Endothelial cell of umbilical vein (primary cell): Measurements from ENCODE around the gene SLC4A5. TPM values are rescaled to one million over a fixed set of nuclear protein-coding genes. Genes with fewer than 3 reads are reported as not detected.

Experiments
- BruUV-seq: library from RNA; stranded (reverse); fragments of 400-500 nt; replicated peaks from 2 replicates; lab custom pipeline; 2021; lab: Mats Ljungman, UMichigan
- CTCF ChIA-PET: fragments of 300-600, 350-600 bp; sonication (Branson Sonifier 250); formaldehyde crosslinking; loops from one replicate; lab custom pipeline; 2021; ENCODE audit warnings: antibody characterized with exemption, inconsistent platforms; lab: Charles Lee
- POLR2A ChIA-PET: fragments of 300-600, 350-600 bp; sonication (Branson Sonifier 250); formaldehyde crosslinking; loops from one replicate; lab custom pipeline; 2021; ENCODE audit warnings: antibody characterized with exemption, inconsistent platforms; lab: Charles Lee
- DNase-seq: peaks from one replicate; pipeline ENCODE4 v3.0.0-alpha.2; 2011; ENCODE audit warnings: low read depth, low spot score
- FAIRE-seq: peaks from 2 replicates; lab custom pipeline; 2011; peaks lifted over from hg19 to GRCh38; lab: Jason Lieb, UNC
- H2AFZ ChIP-seq: 2 replicates; pipeline ENCODE4 v1.6.0; 2012; ENCODE audit warnings: low read depth, low read length, control low read depth, inconsistent platforms
- H3K27ac ChIP-seq: 2 replicates; pipeline ENCODE4 v1.5.1; 2011; ENCODE audit warnings: low read depth, mild to moderate bottlenecking, control low read depth, low read length, moderate library complexity; ENCODE audit not compliant: insufficient read depth
- H3K27me3 ChIP-seq, 2 experiments: 2 replicates each; pipeline versions ENCODE4 v1.6.0 to v1.6.1; 2011; ENCODE audit warnings: low read length in 2 of 2, mixed read lengths in 1 of 2; ENCODE audit not compliant: control insufficient read depth in 2 of 2, insufficient read depth in 2 of 2
- H3K36me3 ChIP-seq, 2 experiments: 2 replicates in 1 of 2; 3 replicates in 1 of 2; pipeline ENCODE4 v1.5.1; 2011; ENCODE audit warnings: low read length in 2 of 2, mild to moderate bottlenecking in 1 of 2, moderate library complexity in 1 of 2; ENCODE audit not compliant: control insufficient read depth in 2 of 2, insufficient read depth in 2 of 2; ENCODE audit errors: extremely low read depth in 1 of 2
- H3K4me1 ChIP-seq: 3 replicates; pipeline ENCODE4 v1.5.1; 2011; ENCODE audit warnings: mild to moderate bottlenecking, low read length; ENCODE audit not compliant: control insufficient read depth, insufficient read depth; ENCODE audit errors: extremely low read depth
- H3K4me2 ChIP-seq: 2 replicates; pipeline ENCODE4 v1.6.1; 2011; ENCODE audit warnings: low read length, control low read depth, mixed read lengths; ENCODE audit not compliant: insufficient read depth
- H3K4me3 ChIP-seq, 3 experiments: fragments of 200-600 bp in 1 of 3; sonication (generic), shearing (Covaris generic) in 1 of 3; replicated peaks in 1 of 3; 2 replicates each; pipeline ENCODE4 v1.5.1; 2011 to 2016; ENCODE audit warnings: control low read depth in 3 of 3, low read length in 3 of 3, mild to moderate bottlenecking in 2 of 3, inconsistent platforms in 1 of 3, low read depth in 1 of 3, moderate library complexity in 1 of 3; ENCODE audit not compliant: insufficient read depth in 1 of 3
- H3K79me2 ChIP-seq: 2 replicates; pipeline ENCODE4 v1.6.0; 2012; ENCODE audit warnings: low read length, inconsistent platforms; ENCODE audit not compliant: control insufficient read depth, insufficient read depth
- H3K9ac ChIP-seq: replicated peaks from 2 replicates; pipeline ENCODE3; 2011; ENCODE audit warnings: low read length, control low read depth; ENCODE audit not compliant: insufficient read depth; ENCODE audit errors: extremely low read depth
- H3K9me1 ChIP-seq: replicated peaks from 3 replicates; pipeline ENCODE4 v1.6.0; 2011; ENCODE audit warnings: mild to moderate bottlenecking, low read length; ENCODE audit not compliant: control insufficient read depth, insufficient read depth; ENCODE audit errors: extremely low read depth
- H3K9me3 ChIP-seq: replicated peaks from 2 replicates; pipeline ENCODE4 v1.5.1; 2012; ENCODE audit warnings: low read length, inconsistent platforms; ENCODE audit not compliant: control insufficient read depth, insufficient read depth
- H4K20me1 ChIP-seq: replicated peaks from 2 replicates; pipeline ENCODE3; 2011; ENCODE audit warnings: mild to moderate bottlenecking, low read length; ENCODE audit not compliant: control insufficient read depth, insufficient read depth; ENCODE audit errors: extremely low read depth
- EZH2 ChIP-seq: IDR thresholded peaks from 2 replicates; pipeline ENCODE4 v1.6.1; 2012; ENCODE audit warnings: borderline replicate concordance, low read depth, mild to moderate bottlenecking, moderate library complexity, low read length, inconsistent platforms; ENCODE audit not compliant: severe bottlenecking
- FOS ChIP-seq: IDR thresholded peaks from 2 replicates; pipeline ENCODE4 v1.6.1; 2011; ENCODE audit warnings: mild to moderate bottlenecking, low read length, moderate library complexity, borderline replicate concordance; ENCODE audit not compliant: insufficient read depth
- GATA2 ChIP-seq: IDR thresholded peaks from 2 replicates; pipeline ENCODE4 v1.7.0; 2011; ENCODE audit warnings: low read depth, mild to moderate bottlenecking, moderate library complexity, mixed read lengths, low read length; ENCODE audit not compliant: insufficient read length, insufficient read depth
- JUN ChIP-seq: IDR thresholded peaks from 2 replicates; pipeline ENCODE4 v1.6.1; 2011; ENCODE audit warnings: borderline replicate concordance, low read depth; ENCODE audit not compliant: insufficient read length, insufficient read depth
- MYC ChIP-seq: IDR thresholded peaks from one replicate; pipeline ENCODE4 v1.6.1; 2011; ENCODE audit warnings: mild to moderate bottlenecking, low read depth, low read length
- POLR2A ChIP-seq: IDR thresholded peaks from 2 replicates; pipeline ENCODE4 v1.6.1; 2012; ENCODE audit warnings: low read depth, mild to moderate bottlenecking, control low read depth, low read length
- POLR2AphosphoS5 ChIP-seq: IDR thresholded peaks from 2 replicates; pipeline ENCODE4 v1.6.1; 2012; ENCODE audit warnings: low read depth, mild to moderate bottlenecking, control low read depth, low read length, moderate library complexity; ENCODE audit not compliant: insufficient read depth
- dilution Hi-C: fragments of 300-500 bp; cut with MboI; formaldehyde crosslinking; loops from one replicate; pipeline ENCODE4 v1.15.0; 2019; ENCODE audit warnings: low sequenced_read_pairs; ENCODE audit not compliant: extremely low pct_ligation_motif_present
- intact Hi-C: fragments of 100-400 bp; cut with micrococcal nuclease; formaldehyde crosslinking; loops from one replicate; pipeline ENCODE4 v1.10.0; 2022
- polyA plus RNA-seq, 4 experiments: library from polyadenylated mRNA; depleted of rRNA in 3 of 4; stranded (reverse) in 3 of 4; unstranded in 1 of 4; fragments of >200 nt; gene quantifications; 2 replicates each; pipeline versions ENCODE4 v1.2.1 to v1.2.3, GENCODE V29; 2011 to 2012; ENCODE audit warnings: missing spikeins in 1 of 4
- total RNA-seq: library from RNA; stranded (reverse); gene quantifications from 2 replicates; pipeline ENCODE4 v1.2.3, GENCODE V29; 2021
- TF ChIP-seq, protein P1 (sequence below): IDR thresholded peaks from 2 replicates; pipeline ENCODE4 v1.6.1; 2011; ENCODE audit not compliant: insufficient read depth, insufficient read length
- TF ChIP-seq, protein P2 (sequence below), 2 donors: IDR thresholded peaks; 1 replicate in 1 of 2; 2 replicates in 1 of 2; pipeline ENCODE4 v1.5.1; 2011; ENCODE audit warnings: low read length in 2 of 2, mild to moderate bottlenecking in 2 of 2, moderate library complexity in 2 of 2, control low read depth in 1 of 2, inconsistent platforms in 1 of 2, low read depth in 1 of 2; ENCODE audit not compliant: insufficient read depth in 1 of 2; ENCODE audit errors: extremely low read depth in 1 of 2

Gene SLC4A5
- total and polyA plus RNA-seq, 2 donors (not counting 3 experiments of a cell fraction or from before 2014, with no cell fraction given): 0.12 to 0.97 TPM

DNA sequence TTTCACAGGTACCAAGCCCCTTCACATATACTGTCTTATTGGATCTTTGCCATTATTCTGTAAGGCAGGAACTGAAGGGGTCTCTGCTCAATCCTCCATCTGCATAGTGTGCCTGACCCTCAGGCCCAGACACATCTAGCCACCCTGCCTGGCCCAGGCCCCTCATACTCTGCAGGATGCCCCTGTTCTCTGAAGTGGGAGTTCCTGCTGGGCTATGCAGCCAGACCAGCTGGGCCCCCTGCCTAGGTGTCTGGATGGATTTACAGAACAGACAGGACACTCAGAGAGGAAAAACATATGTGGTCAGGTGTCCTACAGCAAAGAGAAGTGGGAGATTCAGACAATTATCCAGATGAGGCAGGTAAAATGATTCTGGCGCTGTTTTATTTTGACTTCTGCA is 42.0 kb downstream of the SLC4A5 start:
- Histone ChIP-seq H3K27me3 (peaks cover 0 to 3% of the 10 kb centered on the region in 2 experiments), H3K9me3 (no peaks in the 10 kb centered on the region), H3K4me1 (no peaks in the 10 kb centered on the region), H3K36me3 (no peaks in the 10 kb centered on the region), H3K9me1 (no peaks in the 10 kb centered on the region), H3K79me2 (no peaks in the 10 kb centered on the region), H3K4me3 (no peak overlapping the region), H3K4me2 (no peak overlapping the region), H4K20me1 (no peaks in the 10 kb centered on the region), H3K27ac (no peak overlapping the region), H2AFZ (no peak overlapping the region), H3K9ac (no peak overlapping the region)
- BruUV-seq: no TSS peak
- no peak for DNase-seq
- intact Hi-C loops: no loop called here
- no peak for FAIRE-seq
- TF ChIP-seq, protein P1, sequence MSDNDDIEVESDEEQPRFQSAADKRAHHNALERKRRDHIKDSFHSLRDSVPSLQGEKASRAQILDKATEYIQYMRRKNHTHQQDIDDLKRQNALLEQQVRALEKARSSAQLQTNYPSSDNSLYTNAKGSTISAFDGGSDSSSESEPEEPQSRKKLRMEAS: no peak
- TF ChIP-seq POLR2A (no peak), EZH2 (no peak), MYC (no peak), GATA2 (no peak), FOS (no peak), JUN (no peak), POLR2AphosphoS5 (no peak)
- TF ChIP-seq, protein P2, sequence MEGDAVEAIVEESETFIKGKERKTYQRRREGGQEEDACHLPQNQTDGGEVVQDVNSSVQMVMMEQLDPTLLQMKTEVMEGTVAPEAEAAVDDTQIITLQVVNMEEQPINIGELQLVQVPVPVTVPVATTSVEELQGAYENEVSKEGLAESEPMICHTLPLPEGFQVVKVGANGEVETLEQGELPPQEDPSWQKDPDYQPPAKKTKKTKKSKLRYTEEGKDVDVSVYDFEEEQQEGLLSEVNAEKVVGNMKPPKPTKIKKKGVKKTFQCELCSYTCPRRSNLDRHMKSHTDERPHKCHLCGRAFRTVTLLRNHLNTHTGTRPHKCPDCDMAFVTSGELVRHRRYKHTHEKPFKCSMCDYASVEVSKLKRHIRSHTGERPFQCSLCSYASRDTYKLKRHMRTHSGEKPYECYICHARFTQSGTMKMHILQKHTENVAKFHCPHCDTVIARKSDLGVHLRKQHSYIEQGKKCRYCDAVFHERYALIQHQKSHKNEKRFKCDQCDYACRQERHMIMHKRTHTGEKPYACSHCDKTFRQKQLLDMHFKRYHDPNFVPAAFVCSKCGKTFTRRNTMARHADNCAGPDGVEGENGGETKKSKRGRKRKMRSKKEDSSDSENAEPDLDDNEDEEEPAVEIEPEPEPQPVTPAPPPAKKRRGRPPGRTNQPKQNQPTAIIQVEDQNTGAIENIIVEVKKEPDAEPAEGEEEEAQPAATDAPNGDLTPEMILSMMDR (IDR thresholded peaks at IDR 0.05; ENCODE audit: extremely low read depth in 1 of 2, insufficient read depth in 1 of 2, low read depth in 1 of 2, low read length in 2 of 2): no peak
- dilution Hi-C loops: no loop called here
- CTCF ChIA-PET: interaction anchor here (1.4 to 1.5 kb wide), 2 partner anchors 8 to 34 kb away, joined by 3 to 7 read pairs; no protein-coding TSS in a partner anchor
- POLR2A ChIA-PET: no interaction called here
